Breast epithelium (tissue), 3 donors: ENCODE results near the gene CHST2.

ENCODE experiments used
- CTCF ChIP-seq, 3 donors: fragments of 450-650 bp; IDR thresholded peaks; one replicate each; pipeline ENCODE4 v1.5.1; 2016 to 2017; ENCODE audit warnings: antibody characterized with exemption in 3 of 3, mild to moderate bottlenecking in 3 of 3, moderate library complexity in 3 of 3
- POLR2A ChIP-seq: fragments of 450-650 bp; IDR thresholded peaks from one replicate; pipeline ENCODE4 v1.6.1; 2016; ENCODE audit warnings: antibody characterized with exemption, mild to moderate bottlenecking, moderate library complexity

DNA sequence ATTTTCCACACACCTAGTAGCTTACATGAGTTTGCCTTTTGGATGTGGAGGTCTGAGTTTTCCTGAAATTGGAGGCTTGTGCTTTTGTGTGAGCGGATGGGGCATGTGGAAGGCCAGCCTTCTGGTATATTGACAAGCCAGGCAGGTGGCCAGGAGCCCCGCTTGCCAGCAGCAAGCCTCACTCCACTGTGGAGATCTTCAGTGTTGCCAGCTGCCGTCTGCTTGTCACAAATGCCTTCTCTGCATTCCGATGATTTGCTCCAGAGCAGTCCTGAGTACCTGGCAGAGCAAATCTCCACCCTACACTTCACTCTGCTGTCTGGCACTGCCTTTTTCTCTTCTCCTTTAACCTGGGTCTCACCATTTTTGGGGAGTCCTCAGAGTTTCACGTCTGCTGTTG is 29.1 kb upstream of the CHST2 start:
- TF ChIP-seq CTCF (IDR thresholded peaks at IDR 0.05) (no peak), POLR2A (no peak)
